Gastrocnemius medialis (tissue), 4 donors: ENCODE measurements around the gene PSME3IP1. TPM values are rescaled to one million over a fixed set of nuclear protein-coding genes. Genes with fewer than 3 reads are reported as not detected.

Source experiments
- ATAC-seq, 2 donors: fragments of 150-250 bp; one replicate each; pipeline ENCODE4 v1.9.1; 2016
- DNase-seq, 2 donors: peaks; one replicate each; pipeline ENCODE4 v3.0.0-alpha.2; 2019
- H3K27ac ChIP-seq, 4 donors: fragments of 200-600 bp; sonication (generic); 1 replicate in 1 of 4; 2 replicates in 3 of 4; pipeline ENCODE4 v1.5.1; 2016 to 2018; ENCODE audit warnings: mild to moderate bottlenecking in 2 of 4, moderate library complexity in 1 of 4
- H3K27me3 ChIP-seq, 3 donors: fragments of 200-600 bp; sonication (generic) in 2 of 3; 1 replicate in 1 of 3; 2 replicates in 2 of 3; pipeline versions ENCODE4 v1.5.1 to v1.6.0; 2016 to 2019; ENCODE audit warnings: mild to moderate bottlenecking in 1 of 3, moderate library complexity in 1 of 3
- H3K36me3 ChIP-seq, 2 donors: fragments of 200-600 bp; sonication (generic) in 1 of 2; one replicate each; pipeline ENCODE4 v1.5.1; 2017 to 2018
- H3K4me1 ChIP-seq, 2 donors: fragments of 200-600 bp; sonication (generic) in 1 of 2; one replicate each; pipeline ENCODE4 v1.5.1; 2016 to 2017; ENCODE audit warnings: mild to moderate bottlenecking in 2 of 2
- H3K4me3 ChIP-seq, 4 donors: fragments of 200-600 bp; sonication (generic) in 3 of 4; 1 replicate in 1 of 4; 2 replicates in 3 of 4; pipeline ENCODE4 v1.5.1; 2016 to 2019; ENCODE audit warnings: mild to moderate bottlenecking in 2 of 4
- H3K9me3 ChIP-seq, 3 donors: fragments of 200-600 bp; sonication (generic) in 2 of 3; 1 replicate in 1 of 3; 2 replicates in 2 of 3; pipeline ENCODE4 v1.5.1; 2016 to 2019
- POLR2A ChIP-seq, 2 donors: fragments of 450-650 bp; IDR thresholded peaks; one replicate each; pipeline ENCODE4 v1.6.1; 2017; ENCODE audit warnings: antibody characterized with exemption in 2 of 2, mild to moderate bottlenecking in 2 of 2, moderate library complexity in 2 of 2
- in situ Hi-C, 4 donors: fragments of 200-750 bp; cut with MboI; loops; one replicate each; pipeline versions ENCODE4 v1.15.0 to v1.8.0; 2017; ENCODE audit warnings: low sequenced_read_pairs in 4 of 4
- intact Hi-C: fragments of 100-400 bp; cut with DNase I; formaldehyde crosslinking; loops from one replicate; pipeline ENCODE4 v1.15.1; 2023; ENCODE audit warnings: low total_unique reads
- total RNA-seq, 4 donors: library from RNA; depleted of rRNA; stranded (reverse); fragments of >200 nt; gene quantifications; one replicate each; pipeline versions ENCODE4 v1.1.0 to v1.2.3, GENCODE V29; 2016
- TF ChIP-seq, protein P1 (sequence below), 5 experiments: fragments of 450-650 bp in 3 of 5; fragments of 200-600 bp in 2 of 5; sonication (generic) in 2 of 5; IDR thresholded peaks in 4 of 5; conservative IDR thresholded peaks in 1 of 5; 1 replicate in 4 of 5; 2 replicates in 1 of 5; pipeline ENCODE4 v1.5.1; 2016 to 2019; ENCODE audit warnings: antibody characterized with exemption in 5 of 5, mild to moderate bottlenecking in 3 of 5, moderate library complexity in 3 of 5

The PSME3IP1 gene, protein sequence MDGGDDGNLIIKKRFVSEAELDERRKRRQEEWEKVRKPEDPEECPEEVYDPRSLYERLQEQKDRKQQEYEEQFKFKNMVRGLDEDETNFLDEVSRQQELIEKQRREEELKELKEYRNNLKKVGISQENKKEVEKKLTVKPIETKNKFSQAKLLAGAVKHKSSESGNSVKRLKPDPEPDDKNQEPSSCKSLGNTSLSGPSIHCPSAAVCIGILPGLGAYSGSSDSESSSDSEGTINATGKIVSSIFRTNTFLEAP
- 10 to 100 TPM; 43.8 to 57.6 (median 53.4) TPM for total RNA-seq

DNA sequence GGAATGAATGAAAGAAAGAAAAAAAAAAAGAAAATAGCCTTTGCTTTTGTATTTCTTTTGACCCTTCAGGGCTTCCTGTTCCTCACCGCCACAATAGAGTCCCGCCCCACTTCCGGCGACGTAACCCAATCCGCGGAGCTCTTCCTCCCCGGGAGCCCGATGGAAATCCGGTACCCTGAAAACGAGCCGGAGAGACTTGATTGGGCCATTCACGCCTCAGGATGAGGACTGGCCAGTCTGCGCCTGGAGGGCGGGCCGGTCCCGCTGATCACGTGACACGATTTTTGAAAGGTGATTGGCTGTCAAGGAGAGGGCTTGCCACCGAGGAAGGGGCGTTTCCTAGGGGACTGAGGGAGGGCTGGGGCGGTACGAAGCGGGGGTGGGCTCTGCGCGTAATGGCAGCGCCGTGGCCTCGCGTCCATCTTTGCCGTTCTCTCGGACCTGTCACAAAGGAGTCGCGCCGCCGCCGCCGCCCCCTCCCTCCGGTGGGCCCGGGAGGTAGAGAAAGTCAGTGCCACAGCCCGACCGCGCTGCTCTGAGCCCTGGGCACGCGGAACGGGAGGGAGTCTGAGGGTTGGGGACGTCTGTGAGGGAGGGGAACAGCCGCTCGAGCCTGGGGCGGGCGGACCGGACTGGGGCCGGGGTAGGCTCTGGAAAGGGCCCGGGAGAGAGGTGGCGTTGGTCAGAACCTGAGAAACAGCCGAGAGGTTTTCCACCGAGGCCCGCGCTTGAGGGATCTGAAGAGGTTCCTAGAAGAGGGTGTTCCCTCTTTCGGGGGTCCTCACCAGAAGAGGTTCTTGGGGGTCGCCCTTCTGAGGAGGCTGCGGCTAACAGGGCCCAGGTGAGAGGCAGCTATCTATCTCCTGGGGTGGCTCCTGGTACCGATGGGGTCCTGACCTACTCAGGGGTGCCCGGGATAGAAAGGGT lies at the start of gene PSME3IP1, which contains the start of gene RSPRY1:
Gene PSME3IP1 (minus strand): TSS at position 95 of the 927 bp plus-strand sequence. CDS start 12,185 bp downstream, outside the sequence.
Gene RSPRY1 (plus strand): TSS at position 385 of the 927 bp plus-strand sequence. CDS start 18,330 bp downstream, outside the sequence.
- Histone ChIP-seq H3K4me3 (peak within 1 kb of the TSS; percentile 81 to 94 (median 92)), H3K9me3 (no peaks in the 10 kb centered on the region), H3K4me1 (peaks cover 32 to 40% of the 10 kb centered on the region in 2 donors), H3K27me3 (no peaks in the 10 kb centered on the region), H3K36me3 (no peaks in the 10 kb centered on the region), H3K27ac (peak within 1 kb of the TSS; percentile 92 to 97 (median 95))
- DNase-seq, result peak; percentile 99
- peak; percentile 97 to 99 for ATAC-seq
- TF ChIP-seq POLR2A (IDR thresholded peaks at IDR 0.05), result peak; percentile 84 to 85
- TF ChIP-seq, protein P1, sequence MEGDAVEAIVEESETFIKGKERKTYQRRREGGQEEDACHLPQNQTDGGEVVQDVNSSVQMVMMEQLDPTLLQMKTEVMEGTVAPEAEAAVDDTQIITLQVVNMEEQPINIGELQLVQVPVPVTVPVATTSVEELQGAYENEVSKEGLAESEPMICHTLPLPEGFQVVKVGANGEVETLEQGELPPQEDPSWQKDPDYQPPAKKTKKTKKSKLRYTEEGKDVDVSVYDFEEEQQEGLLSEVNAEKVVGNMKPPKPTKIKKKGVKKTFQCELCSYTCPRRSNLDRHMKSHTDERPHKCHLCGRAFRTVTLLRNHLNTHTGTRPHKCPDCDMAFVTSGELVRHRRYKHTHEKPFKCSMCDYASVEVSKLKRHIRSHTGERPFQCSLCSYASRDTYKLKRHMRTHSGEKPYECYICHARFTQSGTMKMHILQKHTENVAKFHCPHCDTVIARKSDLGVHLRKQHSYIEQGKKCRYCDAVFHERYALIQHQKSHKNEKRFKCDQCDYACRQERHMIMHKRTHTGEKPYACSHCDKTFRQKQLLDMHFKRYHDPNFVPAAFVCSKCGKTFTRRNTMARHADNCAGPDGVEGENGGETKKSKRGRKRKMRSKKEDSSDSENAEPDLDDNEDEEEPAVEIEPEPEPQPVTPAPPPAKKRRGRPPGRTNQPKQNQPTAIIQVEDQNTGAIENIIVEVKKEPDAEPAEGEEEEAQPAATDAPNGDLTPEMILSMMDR (IDR thresholded peaks at IDR 0.05 in 4 of 5, conservative IDR thresholded peaks at IDR 0.05 in 1 of 5), result peak in 2 of 5 experiments; percentile 35 to 40
- in situ Hi-C loops (no loop called here), intact Hi-C loops (loop anchor here (1.0 to 10.0 kb wide), 5 partner anchors 59 to 549 kb away; partner anchors contain the start of genes ARL2BP, CIAPIN1, COQ9 and CPNE2)

DNA sequence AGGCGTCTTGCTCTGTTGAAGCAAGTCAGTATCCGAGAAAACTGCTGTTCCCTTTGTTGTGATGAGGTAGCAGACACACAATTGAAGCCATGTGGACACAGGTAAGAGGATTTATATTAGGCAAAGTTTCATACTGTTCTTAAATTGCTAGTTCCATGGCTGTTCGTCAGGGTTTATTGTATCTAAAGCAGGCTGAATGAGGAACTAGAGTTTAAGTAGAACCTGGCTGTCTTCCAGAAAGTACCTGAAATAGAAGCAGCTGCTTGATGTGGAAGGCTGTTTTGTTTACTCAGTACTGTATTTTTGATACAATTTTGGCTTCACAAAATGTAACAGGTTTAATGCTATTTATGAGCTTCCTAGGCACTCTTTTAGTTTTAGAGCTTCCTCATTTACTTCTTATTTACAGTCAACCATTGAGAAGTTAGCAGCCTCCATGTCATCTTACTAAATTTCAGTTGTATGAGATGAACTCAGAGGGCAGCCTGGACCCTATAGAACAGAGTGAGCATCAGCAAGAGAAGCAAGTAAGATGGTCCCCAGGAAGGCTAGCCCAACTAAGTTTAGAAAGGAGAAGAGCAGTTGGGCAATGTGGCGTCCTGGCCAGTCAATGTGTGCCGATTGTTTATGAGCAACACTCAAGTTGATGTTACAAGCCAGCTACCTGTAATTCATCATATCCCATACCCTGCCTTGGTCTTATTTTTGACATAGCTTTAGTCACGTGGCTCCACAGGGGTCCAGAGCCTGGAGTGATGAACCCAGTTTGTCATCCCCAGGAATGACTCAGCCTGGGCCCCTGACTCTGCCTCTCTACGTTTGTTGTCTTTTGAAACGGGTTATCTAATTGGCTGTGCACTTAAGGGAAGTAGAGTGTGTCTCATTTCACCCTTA lies 49.5 kb upstream of the PSME3IP1 start:
- Histone ChIP-seq H3K27me3 (no peaks in the 10 kb centered on the region), H3K4me3 (no peak overlapping the region), H3K36me3 (peaks cover 0 to 63% of the 10 kb centered on the region in 2 donors), H3K9me3 (no peaks in the 10 kb centered on the region), H3K27ac (no peak overlapping the region), H3K4me1 (no peaks in the 10 kb centered on the region)
- no peak for TF ChIP-seq POLR2A (IDR thresholded peaks at IDR 0.05)
- TF ChIP-seq, protein P1 (IDR thresholded peaks at IDR 0.05 in 4 of 5, conservative IDR thresholded peaks at IDR 0.05 in 1 of 5), result no peak
- ATAC-seq (no peak), DNase-seq (no peak)
- in situ Hi-C loops, result no loop called here
- intact Hi-C loops, result no loop called here

DNA sequence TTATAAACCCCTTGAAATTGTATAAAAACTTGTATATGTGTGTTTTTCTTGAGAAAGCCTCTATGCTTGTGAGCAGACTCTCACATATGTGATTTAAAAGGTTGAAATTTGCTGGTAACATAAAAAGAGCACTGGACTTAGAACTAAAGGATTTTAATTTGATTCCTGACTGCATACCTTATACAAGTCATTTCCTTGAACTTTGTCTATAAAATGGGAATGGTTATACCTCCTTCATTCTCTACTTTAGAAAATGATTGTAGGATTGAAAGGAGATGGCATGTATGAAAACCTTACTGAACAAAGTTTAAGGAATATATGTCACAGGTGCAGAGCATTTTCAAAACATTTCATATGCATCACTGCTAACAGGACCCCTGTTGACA lies 48.9 kb upstream of the PSME3IP1 start:
- intact Hi-C loops, result no loop called here

More for the DNA sequence above, 48.9 kb upstream of the PSME3IP1 start:
- Histone ChIP-seq H3K9me3 (no peaks in the 10 kb centered on the region), H3K4me1 (no peaks in the 10 kb centered on the region), H3K4me3 (no peak overlapping the region), H3K36me3 (peaks cover 0 to 70% of the 10 kb centered on the region in 2 donors), H3K27me3 (no peaks in the 10 kb centered on the region), H3K27ac (no peak overlapping the region)
- ATAC-seq (no peak), DNase-seq (no peak)
- in situ Hi-C loops, result no loop called here
- TF ChIP-seq, protein P1 (IDR thresholded peaks at IDR 0.05 in 4 of 5, conservative IDR thresholded peaks at IDR 0.05 in 1 of 5), result no peak
- TF ChIP-seq POLR2A (IDR thresholded peaks at IDR 0.05), result no peak
